Natural killer cell (primary cell): ENCODE measurements around the gene SCG3. TPM values are rescaled to one million over a fixed set of nuclear protein-coding genes. Genes with fewer than 3 reads are reported as not detected.

Experiments
- ATAC-seq, 3 donors: fragments of 150-1000 bp in 2 of 3; fragments of 200-7000 bp in 1 of 3; cut with Tn5 transposase; 1 replicate in 1 of 3; 2 replicates in 2 of 3; pipeline ENCODE4 v1.10.0; 2021; ENCODE audit warnings: mild to moderate bottlenecking in 2 of 3, moderate library complexity in 2 of 3
- DNase-seq, 2 donors: peaks; one replicate each; pipeline versions ENCODE4 v3.0.0 to v3.0.0-alpha.2; 2013 to 2021; ENCODE audit warnings: mixed read lengths in 1 of 2
- H3K27ac ChIP-seq: one replicate; pipeline ENCODE4 v1.5.1; 2013; ENCODE audit warnings: mild to moderate bottlenecking, low read length
- H3K27me3 ChIP-seq: one replicate; pipeline ENCODE4 v1.6.1; 2013; ENCODE audit warnings: low read length; ENCODE audit not compliant: control insufficient read depth, insufficient read depth
- H3K36me3 ChIP-seq: one replicate; pipeline ENCODE4 v1.6.1; 2013; ENCODE audit warnings: low read length; ENCODE audit not compliant: control insufficient read depth, insufficient read depth
- H3K4me1 ChIP-seq: one replicate; pipeline ENCODE4 v1.6.1; 2013; ENCODE audit warnings: low read length; ENCODE audit not compliant: control insufficient read depth, insufficient read depth
- H3K4me3 ChIP-seq: one replicate; pipeline ENCODE4 v1.5.1; 2013; ENCODE audit warnings: low read length
- H3K9me3 ChIP-seq: one replicate; pipeline ENCODE4 v1.6.1; 2013; ENCODE audit warnings: low read length; ENCODE audit not compliant: control insufficient read depth, insufficient read depth
- H3K27ac Mint-ChIP-seq, 2 donors: one replicate each; pipeline ENCODE4 v1.8.0; 2022; ENCODE audit warnings: mild to moderate bottlenecking in 2 of 2, mixed read lengths in 2 of 2, moderate library complexity in 1 of 2
- H3K27me3 Mint-ChIP-seq, 2 donors: one replicate each; pipeline ENCODE4 v1.8.0; 2022; ENCODE audit warnings: low read depth in 2 of 2, mixed read lengths in 2 of 2
- H3K36me3 Mint-ChIP-seq: one replicate; pipeline ENCODE4 v1.8.0; 2022; ENCODE audit warnings: mixed read lengths
- H3K4me1 Mint-ChIP-seq, 2 donors: one replicate each; pipeline ENCODE4 v1.8.0; 2022; ENCODE audit warnings: mixed read lengths in 2 of 2
- H3K4me3 Mint-ChIP-seq: one replicate; pipeline ENCODE4 v1.8.0; 2022; ENCODE audit warnings: mild to moderate bottlenecking, moderate library complexity, mixed read lengths
- H3K9me3 Mint-ChIP-seq, 2 donors: one replicate each; pipeline ENCODE4 v1.8.0; 2022; ENCODE audit warnings: mixed read lengths in 2 of 2
- WGBS: methylation state at CpG from one replicate; pipeline ENCODE4 v1.1.7; 2013; ENCODE audit warnings: missing lambda C conversion rate; ENCODE audit not compliant: insufficient coverage; 5-methylcytosine and 5-hydroxymethylcytosine counted together
- intact Hi-C: fragments of 100-400 bp; cut with micrococcal nuclease; formaldehyde crosslinking; loops from one replicate; pipeline ENCODE4 v1.14.2; 2022
- total RNA-seq, 4 donors: library from RNA; stranded (reverse); fragments of 120-200 nt in 1 of 4; gene quantifications; one replicate each; pipeline versions ENCODE4 v1.2.3 to v1.2.4, GENCODE V29; 2013 to 2022
- TF ChIP-seq, protein P1 (sequence below): fragments of 200-600 bp; IDR thresholded peaks from one replicate; pipeline ENCODE4 v1.8.0; 2022; ENCODE audit warnings: antibody characterized with exemption

SCG3 gene
- total RNA-seq, 3 donors from 2014 or later (not counting 1 experiment from before 2014, with no cell fraction given), result not detected

DNA sequence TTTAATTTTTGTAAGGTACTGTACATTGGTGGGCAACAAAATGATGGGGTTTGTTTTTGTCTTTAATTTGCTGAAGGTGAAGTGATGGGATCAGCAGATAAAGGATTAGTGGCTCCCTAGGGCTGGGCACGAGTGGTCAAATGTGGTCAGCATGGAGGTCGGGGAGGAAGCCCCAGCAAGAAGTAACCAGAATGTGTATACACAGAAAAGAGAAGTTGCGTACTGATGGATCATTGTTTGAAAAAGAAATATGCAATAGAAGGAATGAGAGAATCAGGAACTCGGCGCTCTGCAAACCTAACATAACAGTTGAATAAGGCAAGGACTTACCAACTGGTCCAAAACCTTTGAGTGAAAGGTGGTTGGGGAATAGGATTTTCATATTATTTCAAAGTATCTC, 71.6 kb downstream of the SCG3 start:
- H3K4me1 Mint-ChIP-seq, result peaks cover 6 to 10% of the 10 kb centered on the region in 2 donors
- H3K36me3 Mint-ChIP-seq, result no peaks in the 10 kb centered on the region
- no peaks in the 10 kb centered on the region for H3K9me3 Mint-ChIP-seq
- 72% methylated on average over 5 of the region's 5 CpGs for WGBS
- no peak overlapping the region for H3K27ac Mint-ChIP-seq
- peaks cover 12% of the 10 kb centered on the region for H3K4me1 ChIP-seq
- no peaks in the 10 kb centered on the region for H3K9me3 ChIP-seq
- DNase-seq (no peak), ATAC-seq (no peak)
- no peak overlapping the region for H3K27ac ChIP-seq
- intact Hi-C loops, result no loop called here
- TF ChIP-seq, protein P1, sequence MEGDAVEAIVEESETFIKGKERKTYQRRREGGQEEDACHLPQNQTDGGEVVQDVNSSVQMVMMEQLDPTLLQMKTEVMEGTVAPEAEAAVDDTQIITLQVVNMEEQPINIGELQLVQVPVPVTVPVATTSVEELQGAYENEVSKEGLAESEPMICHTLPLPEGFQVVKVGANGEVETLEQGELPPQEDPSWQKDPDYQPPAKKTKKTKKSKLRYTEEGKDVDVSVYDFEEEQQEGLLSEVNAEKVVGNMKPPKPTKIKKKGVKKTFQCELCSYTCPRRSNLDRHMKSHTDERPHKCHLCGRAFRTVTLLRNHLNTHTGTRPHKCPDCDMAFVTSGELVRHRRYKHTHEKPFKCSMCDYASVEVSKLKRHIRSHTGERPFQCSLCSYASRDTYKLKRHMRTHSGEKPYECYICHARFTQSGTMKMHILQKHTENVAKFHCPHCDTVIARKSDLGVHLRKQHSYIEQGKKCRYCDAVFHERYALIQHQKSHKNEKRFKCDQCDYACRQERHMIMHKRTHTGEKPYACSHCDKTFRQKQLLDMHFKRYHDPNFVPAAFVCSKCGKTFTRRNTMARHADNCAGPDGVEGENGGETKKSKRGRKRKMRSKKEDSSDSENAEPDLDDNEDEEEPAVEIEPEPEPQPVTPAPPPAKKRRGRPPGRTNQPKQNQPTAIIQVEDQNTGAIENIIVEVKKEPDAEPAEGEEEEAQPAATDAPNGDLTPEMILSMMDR, result no peak
- peaks cover 8% of the 10 kb centered on the region for H3K27me3 ChIP-seq
- H3K27me3 Mint-ChIP-seq, result peaks cover 51 to 57% of the 10 kb centered on the region in 2 donors
- H3K36me3 ChIP-seq, result no peaks in the 10 kb centered on the region
- H3K4me3 ChIP-seq, result no peak overlapping the region
- H3K4me3 Mint-ChIP-seq, result peak overlapping the region; percentile 67

DNA sequence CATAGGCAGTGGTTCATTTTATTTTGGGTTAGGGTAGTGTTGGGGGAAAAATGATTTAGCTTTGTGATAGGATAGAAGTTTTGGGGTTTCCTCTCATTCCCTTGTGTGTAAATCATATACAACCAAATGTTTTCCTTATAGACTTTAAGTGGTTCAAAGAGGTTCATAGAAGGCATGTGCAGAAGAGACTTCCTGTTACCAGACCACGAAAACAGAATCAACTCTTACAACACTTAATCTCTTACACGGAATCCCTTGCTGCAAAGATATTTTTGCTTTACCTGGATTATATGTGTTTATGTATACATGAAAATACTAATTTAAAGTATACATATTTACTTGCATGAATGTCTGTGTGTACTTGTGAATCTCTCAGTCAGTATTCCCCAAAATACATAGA, 73.0 kb downstream of the SCG3 start:
- Histone ChIP-seq H3K9me3 (no peaks in the 10 kb centered on the region), H3K4me1 (peaks cover 12% of the 10 kb centered on the region), H3K27ac (no peak overlapping the region), H3K4me3 (no peak overlapping the region), H3K36me3 (no peaks in the 10 kb centered on the region), H3K27me3 (peaks cover 6% of the 10 kb centered on the region)
- Mint-ChIP-seq H3K4me1 (peaks cover 6 to 10% of the 10 kb centered on the region in 2 donors), H3K4me3 (no peak overlapping the region), H3K9me3 (no peaks in the 10 kb centered on the region), H3K36me3 (no peaks in the 10 kb centered on the region), H3K27ac (no peak overlapping the region), H3K27me3 (peaks cover 57 to 58% of the 10 kb centered on the region in 2 donors)
- no CpG with 5 or more reads among the region's 2 CpGs for WGBS
- TF ChIP-seq, protein P1, result no peak
- intact Hi-C loops, result no loop called here
- DNase-seq, result no peak
- ATAC-seq, result no peak

DNA sequence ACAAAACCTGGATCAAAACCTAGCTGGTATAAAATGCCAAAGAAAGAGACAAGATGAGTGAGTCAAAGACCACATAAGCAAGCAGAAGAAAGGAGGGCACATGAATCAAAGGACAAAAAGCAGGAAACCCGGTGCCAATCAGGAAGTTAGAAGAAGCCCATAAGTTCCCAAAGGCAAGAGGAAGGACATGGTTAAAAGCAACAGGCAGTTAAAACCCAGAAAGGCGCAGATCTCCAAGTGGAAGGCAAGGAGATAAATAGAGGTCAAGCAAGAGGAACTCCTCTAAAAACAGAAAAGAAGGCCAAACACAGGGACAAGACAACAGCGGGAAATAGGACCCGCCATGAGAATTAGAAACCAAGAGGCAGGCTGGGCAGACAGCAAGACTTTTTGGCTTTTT, 74.5 kb downstream of the SCG3 start:
- H3K4me1 Mint-ChIP-seq, result peaks cover 6 to 10% of the 10 kb centered on the region in 2 donors
- Histone ChIP-seq H3K36me3 (no peaks in the 10 kb centered on the region), H3K27me3 (peaks cover 6% of the 10 kb centered on the region), H3K27ac (no peak overlapping the region), H3K4me3 (no peak overlapping the region), H3K4me1 (peaks cover 12% of the 10 kb centered on the region), H3K9me3 (no peaks in the 10 kb centered on the region)
- H3K36me3 Mint-ChIP-seq, result no peaks in the 10 kb centered on the region
- WGBS, result 39% methylated on average over 4 of the region's 4 CpGs
- DNase-seq (no peak), ATAC-seq (no peak)
- no peak overlapping the region for H3K4me3 Mint-ChIP-seq
- H3K9me3 Mint-ChIP-seq, result no peaks in the 10 kb centered on the region
- H3K27ac Mint-ChIP-seq, result no peak overlapping the region
- intact Hi-C loops, result no loop called here
- TF ChIP-seq, protein P1, result no peak
- H3K27me3 Mint-ChIP-seq, result peaks cover 44% of the 10 kb centered on the region in 2 donors

DNA sequence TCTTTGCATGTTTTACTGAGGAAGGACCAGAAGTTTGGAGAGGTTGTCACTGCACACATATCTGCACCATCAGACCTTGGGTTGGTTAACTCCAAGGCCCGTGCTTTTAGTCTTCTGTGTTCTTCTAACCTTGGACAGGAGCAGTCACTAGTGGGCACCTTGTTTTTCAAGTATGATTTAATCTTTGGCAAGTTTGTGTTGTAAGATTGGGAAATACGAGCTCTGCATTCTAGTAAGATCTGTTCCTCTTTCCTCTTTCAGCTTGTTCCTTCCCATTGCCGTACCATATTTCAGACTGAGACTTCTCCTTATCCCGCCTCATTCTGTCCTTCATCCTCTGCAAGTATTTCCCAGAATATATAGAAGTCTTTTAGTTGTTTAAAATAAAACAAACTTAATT, 75.2 kb downstream of the SCG3 start:
- Histone ChIP-seq H3K36me3 (no peaks in the 10 kb centered on the region), H3K4me1 (peaks cover 7% of the 10 kb centered on the region), H3K4me3 (no peak overlapping the region), H3K9me3 (no peaks in the 10 kb centered on the region), H3K27ac (no peak overlapping the region), H3K27me3 (peaks cover 6% of the 10 kb centered on the region)
- 54% methylated on average over 3 of the region's 4 CpGs for WGBS
- H3K36me3 Mint-ChIP-seq, result no peaks in the 10 kb centered on the region
- H3K4me3 Mint-ChIP-seq, result no peak overlapping the region
- peaks cover 40 to 44% of the 10 kb centered on the region in 2 donors for H3K27me3 Mint-ChIP-seq
- H3K4me1 Mint-ChIP-seq, result peaks cover 5 to 6% of the 10 kb centered on the region in 2 donors
- DNase-seq, result no peak
- ATAC-seq, result no peak
- TF ChIP-seq, protein P1, result no peak
- intact Hi-C loops, result no loop called here
- no peaks in the 10 kb centered on the region for H3K9me3 Mint-ChIP-seq
- no peak overlapping the region for H3K27ac Mint-ChIP-seq
